ENCODE data around the gene SLC25A25.
A peak's percentile ranks its signal among the peaks of the same experiment; 100 is the strongest.

Gene SLC25A25

GRCh38 chr9:128085943-128086342 is 17.9 kb downstream of the SLC25A25 start:
- DNase-seq (ENCODE audit: low read depth), result no peak
- H3K4me3 ChIP-seq (ENCODE audit: low read depth, low read length), result no peak overlapping the region
- TF ChIP-seq, protein P1, sequence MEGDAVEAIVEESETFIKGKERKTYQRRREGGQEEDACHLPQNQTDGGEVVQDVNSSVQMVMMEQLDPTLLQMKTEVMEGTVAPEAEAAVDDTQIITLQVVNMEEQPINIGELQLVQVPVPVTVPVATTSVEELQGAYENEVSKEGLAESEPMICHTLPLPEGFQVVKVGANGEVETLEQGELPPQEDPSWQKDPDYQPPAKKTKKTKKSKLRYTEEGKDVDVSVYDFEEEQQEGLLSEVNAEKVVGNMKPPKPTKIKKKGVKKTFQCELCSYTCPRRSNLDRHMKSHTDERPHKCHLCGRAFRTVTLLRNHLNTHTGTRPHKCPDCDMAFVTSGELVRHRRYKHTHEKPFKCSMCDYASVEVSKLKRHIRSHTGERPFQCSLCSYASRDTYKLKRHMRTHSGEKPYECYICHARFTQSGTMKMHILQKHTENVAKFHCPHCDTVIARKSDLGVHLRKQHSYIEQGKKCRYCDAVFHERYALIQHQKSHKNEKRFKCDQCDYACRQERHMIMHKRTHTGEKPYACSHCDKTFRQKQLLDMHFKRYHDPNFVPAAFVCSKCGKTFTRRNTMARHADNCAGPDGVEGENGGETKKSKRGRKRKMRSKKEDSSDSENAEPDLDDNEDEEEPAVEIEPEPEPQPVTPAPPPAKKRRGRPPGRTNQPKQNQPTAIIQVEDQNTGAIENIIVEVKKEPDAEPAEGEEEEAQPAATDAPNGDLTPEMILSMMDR (conservative IDR thresholded peaks at IDR 0.05; ENCODE audit: low read depth, low read length), result no peak

DNA sequence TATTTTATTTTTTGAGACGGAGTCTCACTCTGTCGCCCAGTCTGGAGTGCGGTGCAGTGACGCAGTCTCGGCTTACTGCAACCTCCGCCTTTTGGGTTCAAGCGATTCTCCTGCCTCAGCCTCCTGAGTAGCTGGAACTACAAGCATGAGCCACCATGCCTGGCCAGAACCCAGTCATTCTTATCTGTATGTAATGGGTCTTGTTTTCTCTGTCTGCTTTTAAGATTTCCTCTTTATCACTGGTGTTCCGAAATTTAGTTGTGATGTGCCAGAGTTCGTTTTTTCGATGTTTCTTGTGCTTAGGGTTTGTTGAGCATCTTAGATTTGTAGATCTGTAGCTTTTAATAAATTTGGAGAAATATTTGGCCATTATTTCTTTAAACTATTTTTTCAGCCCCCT is 19.2 kb downstream of the SLC25A25 start:
- TF ChIP-seq, protein P1 (conservative IDR thresholded peaks at IDR 0.05; ENCODE audit: low read depth, low read length), result no peak
- no peak overlapping the region for H3K4me3 ChIP-seq (ENCODE audit: low read depth, low read length)
- no peak for DNase-seq (ENCODE audit: low read depth)

GRCh38 chr9:128088253-128088945 is 20.4 kb downstream of the SLC25A25 start:
- no peak overlapping the region for H3K4me3 ChIP-seq (ENCODE audit: low read depth, low read length)
- no peak for DNase-seq (ENCODE audit: low read depth)
- TF ChIP-seq, protein P1 (conservative IDR thresholded peaks at IDR 0.05; ENCODE audit: low read depth, low read length), result no peak

GRCh38 chr9:128089299-128089698 is 21.3 kb downstream of the SLC25A25 start:
- TF ChIP-seq, protein P1 (conservative IDR thresholded peaks at IDR 0.05; ENCODE audit: low read depth, low read length), result no peak
- no peak for DNase-seq (ENCODE audit: low read depth)
- no peak overlapping the region for H3K4me3 ChIP-seq (ENCODE audit: low read depth, low read length)

GRCh38 chr9:128091144-128091543 is 23.1 kb downstream of the SLC25A25 start:
- H3K4me3 ChIP-seq (ENCODE audit: low read depth, low read length), result peak overlapping the region; percentile 18

DNA sequence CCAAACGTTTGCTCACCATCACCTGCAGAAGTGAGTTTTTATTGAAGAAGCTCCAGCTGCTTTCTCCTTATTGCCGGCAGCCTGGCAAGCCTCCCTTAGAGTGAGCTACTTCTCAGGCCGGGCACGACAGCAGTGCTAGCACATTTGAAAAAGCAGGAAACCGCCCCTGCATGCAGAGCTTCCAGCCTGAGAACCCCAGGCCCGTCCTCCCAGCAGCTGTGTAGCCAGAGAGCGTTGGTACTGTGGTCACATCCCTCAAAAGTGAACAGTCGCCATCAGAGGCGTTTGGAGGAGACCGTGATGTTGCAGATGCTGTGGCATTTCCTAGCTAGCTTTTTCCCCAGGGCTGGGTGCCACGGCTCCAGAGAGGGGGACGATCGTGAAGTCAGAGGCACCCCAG is 23.5 kb downstream of the SLC25A25 start:
- TF ChIP-seq, protein P1 (conservative IDR thresholded peaks at IDR 0.05; ENCODE audit: low read depth, low read length), result no peak
- no peak for DNase-seq (ENCODE audit: low read depth)

More at GRCh38 chr9:128091144-128091543, 23.1 kb downstream of the SLC25A25 start:
- peak; percentile 90 for DNase-seq (ENCODE audit: low read depth)
- TF ChIP-seq, protein P1 (conservative IDR thresholded peaks at IDR 0.05; ENCODE audit: low read depth, low read length), result no peak

More for the DNA sequence above, 23.5 kb downstream of the SLC25A25 start:
- H3K4me3 ChIP-seq (ENCODE audit: low read depth, low read length), result peak overlapping the region; percentile 18
